Mesothelial cell of epicardium (in vitro differentiated cells): Measurements from ENCODE around the gene IQCK. TPM values are rescaled to one million over a fixed set of nuclear protein-coding genes. Genes with fewer than 3 reads are reported as not detected.

Experiments used
- DNase-seq, 2 experiments: peaks; one replicate each; pipeline ENCODE4 v3.0.0; 2021; ENCODE audit warnings: low spot score in 2 of 2; ENCODE audit not compliant: unreplicated experiment in 2 of 2
- H3K27ac Mint-ChIP-seq: 2 replicates; pipeline ENCODE4 v1.8.0; 2021; ENCODE audit warnings: mixed read lengths
- H3K27me3 Mint-ChIP-seq: 2 replicates; pipeline ENCODE4 v1.8.0; 2021; ENCODE audit warnings: low read depth, mixed read lengths
- H3K36me3 Mint-ChIP-seq: 2 replicates; pipeline ENCODE4 v1.8.0; 2021; ENCODE audit warnings: mixed read lengths
- H3K4me1 Mint-ChIP-seq: 2 replicates; pipeline ENCODE4 v1.8.0; 2021; ENCODE audit warnings: mixed read lengths
- H3K4me3 Mint-ChIP-seq: 2 replicates; pipeline ENCODE4 v1.8.0; 2021; ENCODE audit warnings: mild to moderate bottlenecking, moderate library complexity, mixed read lengths
- H3K9me3 Mint-ChIP-seq: 2 replicates; pipeline ENCODE4 v1.8.0; 2021; ENCODE audit warnings: mixed read lengths
- total RNA-seq: library from RNA; stranded (reverse); gene quantifications from 3 replicates; pipeline ENCODE4 v1.2.1, GENCODE V29; 2021
- TF ChIP-seq, protein P1 (sequence below): fragments of 200-600 bp; sonication (generic); IDR thresholded peaks from one replicate; pipeline ENCODE4 v1.5.0; 2021; ENCODE audit warnings: antibody characterized with exemption; ENCODE audit not compliant: unreplicated experiment

IQCK gene
- total RNA-seq, 1 donor from 2014 or later: 16.0 TPM

DNA sequence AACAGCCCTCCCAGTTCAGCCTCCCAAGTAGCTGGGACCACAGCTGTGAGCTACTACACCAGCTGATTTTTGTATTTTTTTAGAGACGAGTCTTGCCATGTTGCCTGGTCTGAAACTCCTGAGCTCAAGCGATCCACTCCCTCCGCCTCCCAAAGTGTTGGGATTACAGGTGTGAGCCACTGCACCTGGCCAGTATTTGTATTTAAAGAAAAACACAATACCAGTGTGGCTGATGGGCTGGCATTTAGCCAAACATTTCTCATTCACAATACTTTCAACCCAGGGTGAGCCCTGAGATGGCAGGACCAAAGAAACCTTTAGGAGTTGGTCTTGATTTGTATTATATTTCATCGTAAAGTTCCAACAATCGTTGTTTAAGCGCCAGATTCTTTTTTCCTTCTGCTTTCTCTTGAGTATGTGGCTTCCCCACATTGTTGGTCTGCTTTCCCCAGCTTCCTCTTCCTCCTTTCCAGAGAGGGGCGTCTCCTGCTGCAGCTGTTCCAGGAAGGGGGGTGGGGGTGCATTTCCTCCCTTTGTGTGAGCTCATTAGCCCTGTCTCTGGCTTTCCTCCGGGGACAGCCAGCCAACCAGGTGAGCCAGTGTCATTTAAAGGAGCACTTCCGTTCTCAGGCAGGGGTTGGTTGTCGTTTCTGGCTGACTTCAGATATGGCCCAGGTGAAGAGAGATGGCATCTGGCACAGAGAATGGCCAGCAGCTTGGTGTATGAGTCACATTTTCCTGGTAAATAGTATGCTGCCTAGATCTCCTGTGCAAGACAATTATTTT, 86.7 kb downstream of the IQCK start:
- DNase-seq: no peak
- TF ChIP-seq, protein P1, sequence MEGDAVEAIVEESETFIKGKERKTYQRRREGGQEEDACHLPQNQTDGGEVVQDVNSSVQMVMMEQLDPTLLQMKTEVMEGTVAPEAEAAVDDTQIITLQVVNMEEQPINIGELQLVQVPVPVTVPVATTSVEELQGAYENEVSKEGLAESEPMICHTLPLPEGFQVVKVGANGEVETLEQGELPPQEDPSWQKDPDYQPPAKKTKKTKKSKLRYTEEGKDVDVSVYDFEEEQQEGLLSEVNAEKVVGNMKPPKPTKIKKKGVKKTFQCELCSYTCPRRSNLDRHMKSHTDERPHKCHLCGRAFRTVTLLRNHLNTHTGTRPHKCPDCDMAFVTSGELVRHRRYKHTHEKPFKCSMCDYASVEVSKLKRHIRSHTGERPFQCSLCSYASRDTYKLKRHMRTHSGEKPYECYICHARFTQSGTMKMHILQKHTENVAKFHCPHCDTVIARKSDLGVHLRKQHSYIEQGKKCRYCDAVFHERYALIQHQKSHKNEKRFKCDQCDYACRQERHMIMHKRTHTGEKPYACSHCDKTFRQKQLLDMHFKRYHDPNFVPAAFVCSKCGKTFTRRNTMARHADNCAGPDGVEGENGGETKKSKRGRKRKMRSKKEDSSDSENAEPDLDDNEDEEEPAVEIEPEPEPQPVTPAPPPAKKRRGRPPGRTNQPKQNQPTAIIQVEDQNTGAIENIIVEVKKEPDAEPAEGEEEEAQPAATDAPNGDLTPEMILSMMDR: no peak
- H3K36me3 Mint-ChIP-seq: peaks cover 11% of the 10 kb centered on the region

DNA sequence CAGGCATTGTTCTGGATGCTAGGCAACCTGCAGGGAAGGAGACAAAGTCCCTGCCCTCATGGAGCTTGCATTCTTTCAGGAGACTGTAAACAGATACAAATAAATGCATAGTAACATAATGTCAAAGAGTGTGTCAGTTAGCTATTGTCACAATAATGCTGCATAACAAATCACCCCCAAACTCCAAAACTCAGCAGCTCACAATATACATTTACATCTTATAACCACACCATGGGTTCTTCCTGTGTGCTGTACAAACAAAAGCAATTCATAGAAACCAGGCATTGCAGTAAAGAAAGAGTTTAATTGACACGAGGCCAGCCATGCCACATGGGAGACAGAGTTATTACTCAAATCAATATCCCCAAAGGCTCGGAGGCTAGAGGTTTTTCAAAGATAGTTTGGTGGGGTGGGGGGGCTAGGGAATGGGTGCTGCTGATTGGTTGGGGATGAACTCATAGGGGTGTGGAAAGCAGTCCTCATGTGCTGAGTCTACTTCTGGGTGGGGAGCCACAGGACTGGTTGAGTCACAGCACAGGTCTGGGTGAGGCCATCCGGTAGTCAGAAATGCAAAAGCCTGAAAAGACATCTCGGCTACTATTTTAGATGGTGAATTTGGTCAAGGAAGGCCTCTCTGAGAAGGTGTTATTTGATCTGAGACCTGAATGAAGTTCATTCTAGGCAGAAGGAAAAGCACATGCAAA, 87.5 kb downstream of the IQCK start:
- no peak overlapping the region for H3K27ac Mint-ChIP-seq
- no peak for DNase-seq

More for the DNA sequence above, 86.7 kb downstream of the IQCK start:
- Mint-ChIP-seq H3K27me3 (no peaks in the 10 kb centered on the region), H3K27ac (peak overlapping the region; percentile 24), H3K4me3 (no peak overlapping the region), H3K4me1 (peaks cover 20% of the 10 kb centered on the region), H3K9me3 (peaks cover 11% of the 10 kb centered on the region)

DNA sequence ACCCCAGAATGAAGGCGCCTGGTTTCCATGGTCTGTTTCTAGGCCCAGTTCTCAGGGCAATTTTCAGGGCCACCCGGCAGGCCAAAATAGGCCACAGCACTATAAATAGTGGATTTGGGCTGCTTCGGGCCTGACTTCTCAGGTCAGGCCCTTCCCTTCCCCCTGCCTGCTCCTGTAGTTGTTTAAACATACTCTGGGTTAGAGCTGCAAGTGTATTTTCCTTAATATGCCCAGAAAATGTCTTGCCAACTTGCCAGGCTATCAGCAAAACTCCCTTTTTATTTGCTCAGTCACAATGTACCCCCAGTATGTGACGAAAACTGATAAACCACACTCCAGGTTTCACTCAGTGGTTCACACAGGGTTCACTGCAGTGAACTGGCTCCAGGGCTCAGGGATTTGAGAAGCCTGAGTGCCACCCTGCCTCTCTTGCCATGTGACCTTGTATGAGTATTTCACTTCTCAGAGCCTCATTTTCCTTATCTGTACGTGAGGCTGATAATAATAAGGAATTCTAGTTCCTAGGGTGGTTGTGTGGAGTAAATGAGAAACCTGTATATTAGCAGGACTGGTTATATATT, 90.1 kb downstream of the IQCK start:
- H3K27ac Mint-ChIP-seq: peak overlapping the region; percentile 76

More for the DNA sequence above, 87.5 kb downstream of the IQCK start:
- H3K4me3 Mint-ChIP-seq: no peak overlapping the region
- H3K9me3 Mint-ChIP-seq: peaks cover 11% of the 10 kb centered on the region
- no peaks in the 10 kb centered on the region for H3K27me3 Mint-ChIP-seq
- H3K4me1 Mint-ChIP-seq: peaks cover 21% of the 10 kb centered on the region
- H3K36me3 Mint-ChIP-seq: peaks cover 11% of the 10 kb centered on the region
- TF ChIP-seq, protein P1: no peak

DNA sequence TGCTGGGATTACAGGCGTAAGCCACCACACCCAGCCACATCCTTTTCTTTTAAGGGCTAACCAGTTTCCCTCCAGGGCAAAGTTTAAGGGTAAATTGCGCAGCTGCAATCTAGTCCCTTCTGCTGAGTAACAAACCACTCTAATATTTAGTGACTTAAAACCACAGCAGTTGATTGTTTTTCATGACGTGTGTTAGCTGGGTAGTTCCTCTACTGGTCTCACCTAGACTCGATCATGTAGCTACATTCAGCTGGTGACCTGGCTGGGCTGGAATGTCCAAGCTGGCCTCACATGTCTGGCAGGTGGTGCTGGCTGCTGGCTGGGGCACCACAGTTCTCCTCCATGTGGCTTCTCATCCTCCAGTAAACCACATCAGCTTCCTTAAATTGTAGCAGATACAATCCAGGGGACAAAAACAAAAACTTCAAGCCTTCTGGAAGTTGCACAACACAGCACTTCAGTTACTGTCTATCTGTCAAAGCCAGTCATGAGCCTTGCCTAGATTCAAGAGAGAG, 91.1 kb downstream of the IQCK start:
- DNase-seq: no peak
- peaks cover 20% of the 10 kb centered on the region for H3K9me3 Mint-ChIP-seq
- TF ChIP-seq, protein P1: no peak
- no peak overlapping the region for H3K4me3 Mint-ChIP-seq
- H3K4me1 Mint-ChIP-seq: peaks cover 28% of the 10 kb centered on the region
- no peak overlapping the region for H3K27ac Mint-ChIP-seq
- no peaks in the 10 kb centered on the region for H3K27me3 Mint-ChIP-seq
- peaks cover 21% of the 10 kb centered on the region for H3K36me3 Mint-ChIP-seq

More for the DNA sequence above, 90.1 kb downstream of the IQCK start:
- no peaks in the 10 kb centered on the region for H3K27me3 Mint-ChIP-seq
- TF ChIP-seq, protein P1: no peak
- peaks cover 17% of the 10 kb centered on the region for H3K36me3 Mint-ChIP-seq
- no peak for DNase-seq
- H3K4me3 Mint-ChIP-seq: no peak overlapping the region
- peaks cover 16% of the 10 kb centered on the region for H3K9me3 Mint-ChIP-seq
- peaks cover 28% of the 10 kb centered on the region for H3K4me1 Mint-ChIP-seq

DNA sequence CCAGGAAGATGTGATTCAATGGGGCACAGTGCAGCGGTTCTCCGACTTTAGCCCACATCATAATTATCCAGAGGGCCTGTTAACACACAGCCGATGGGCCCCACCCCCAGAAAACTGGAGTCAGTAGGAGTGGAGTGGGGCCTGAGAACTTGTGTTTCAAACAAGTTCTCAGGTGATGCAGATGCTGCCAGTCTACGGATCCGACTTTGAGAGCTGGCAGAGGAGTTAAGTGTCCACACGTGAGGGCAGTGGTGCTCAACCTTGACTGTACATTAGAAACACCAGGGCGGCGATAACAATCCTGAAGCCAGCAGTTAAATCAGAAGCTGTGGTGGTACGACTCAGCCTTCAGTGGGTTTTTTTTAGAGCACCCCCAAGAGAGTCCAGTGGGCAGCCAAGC, 91.6 kb downstream of the IQCK start:
- H3K4me1 Mint-ChIP-seq: peaks cover 25% of the 10 kb centered on the region
- H3K9me3 Mint-ChIP-seq: peaks cover 20% of the 10 kb centered on the region
- TF ChIP-seq, protein P1: no peak
- H3K36me3 Mint-ChIP-seq: peaks cover 21% of the 10 kb centered on the region
- H3K27me3 Mint-ChIP-seq: no peaks in the 10 kb centered on the region
- no peak for DNase-seq
- H3K27ac Mint-ChIP-seq: no peak overlapping the region
- no peak overlapping the region for H3K4me3 Mint-ChIP-seq
